HG03520 (cell line): ENCODE results near the gene LPAR1.

Experiments
- ATAC-seq: cut with Tn5 transposase; IDR thresholded peaks from one replicate; pipeline ENCODE4 v1.9.1; 2021; ENCODE audit warnings: mild to moderate bottlenecking, moderate library complexity; ENCODE audit not compliant: unreplicated experiment

The LPAR1 gene

GRCh38 chr9:111001526-111001925 lies 36.7 kb downstream of the LPAR1 start:
- no peak for ATAC-seq

- no peak for ATAC-seq
Observed at GRCh38 chr9:111000202-111000601, 38.1 kb downstream of the LPAR1 start.

GRCh38 chr9:110999379-110999778 lies 38.9 kb downstream of the LPAR1 start:
- ATAC-seq, result no peak

DNA sequence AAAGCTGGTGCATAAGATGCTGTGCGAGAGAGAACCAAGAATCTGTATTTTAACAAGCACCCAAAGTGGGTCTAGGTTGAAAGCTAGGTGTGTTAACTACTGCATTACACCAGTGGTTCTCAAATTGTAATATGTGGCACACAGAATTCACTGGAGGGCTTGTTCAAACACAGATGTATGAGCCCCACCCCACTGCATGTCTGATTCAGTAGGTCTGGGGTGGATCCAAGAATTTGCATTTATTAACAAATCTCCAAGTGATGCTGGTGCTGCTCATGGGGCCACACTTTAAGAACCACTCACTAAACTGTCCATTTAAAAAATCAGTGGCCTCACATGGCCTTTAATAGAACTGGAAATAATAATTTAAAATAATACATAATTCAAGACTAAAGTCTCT lies 40.4 kb downstream of the LPAR1 start:
- ATAC-seq, result no peak

- ATAC-seq, result no peak
Observed at GRCh38 chr9:110996436-110997220, 41.6 kb downstream of the LPAR1 start.

DNA sequence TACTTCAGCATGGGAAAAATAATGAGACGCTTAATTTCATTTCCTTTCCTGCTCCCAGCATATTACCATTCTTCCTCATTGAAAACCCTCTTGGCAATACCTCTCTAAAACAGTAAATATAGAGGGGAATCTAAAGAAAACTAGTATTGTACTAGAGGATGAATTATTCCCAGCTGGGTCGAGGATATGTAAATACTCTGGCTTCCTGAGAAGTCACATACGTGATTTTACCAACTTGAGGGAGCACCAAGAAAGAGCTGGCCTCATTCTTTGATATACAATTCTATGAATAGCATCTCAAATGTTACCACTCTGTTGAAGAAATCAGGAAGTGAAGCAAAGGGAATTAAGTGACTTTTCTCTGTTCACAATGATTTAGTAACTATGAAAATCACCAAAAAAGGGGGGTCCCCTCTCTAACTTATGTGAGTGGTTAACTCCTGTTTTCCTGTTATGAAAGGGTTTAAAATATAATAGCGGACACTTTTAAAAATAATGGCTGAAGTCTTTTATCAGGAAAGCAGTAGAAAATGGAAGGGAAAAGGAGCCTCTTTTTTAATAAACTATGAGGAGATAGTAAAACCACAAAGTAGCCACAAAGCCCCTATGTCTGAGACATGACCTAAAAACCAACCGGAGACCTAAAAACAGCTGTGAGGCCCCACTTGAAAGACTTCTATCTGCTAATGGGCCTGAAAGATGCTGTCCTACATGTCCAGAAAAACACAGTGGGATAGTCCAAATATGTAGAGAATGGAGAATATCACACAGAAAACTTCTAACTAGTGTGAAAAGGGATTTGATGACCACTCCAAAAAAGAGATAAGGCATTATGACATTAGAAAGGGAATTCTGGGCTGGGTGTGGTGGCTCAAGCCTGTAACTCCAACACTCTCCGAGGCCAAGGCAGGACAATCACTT lies 42.6 kb downstream of the LPAR1 start:
- no peak for ATAC-seq

DNA sequence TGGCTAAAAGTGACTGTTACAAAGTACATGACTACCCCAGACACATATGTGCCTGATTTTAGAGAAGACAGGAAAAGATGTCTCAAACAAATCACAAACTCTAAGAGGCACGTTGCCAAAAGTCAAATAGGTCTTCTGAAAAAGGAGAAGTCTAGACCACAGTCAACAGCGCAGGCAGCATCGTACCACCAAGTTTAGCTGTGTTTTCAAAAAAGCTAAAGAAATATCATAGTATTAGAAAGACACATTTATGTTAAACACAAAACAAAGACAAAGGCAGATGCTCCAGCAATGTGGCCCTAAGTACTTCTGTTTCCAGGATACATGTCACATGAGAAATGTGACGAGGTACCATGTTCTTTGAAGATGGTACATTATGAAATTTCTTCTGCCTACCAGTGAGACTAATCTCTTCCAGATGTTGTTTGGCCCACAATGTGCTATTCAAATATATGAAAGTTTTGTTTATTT lies 43.5 kb downstream of the LPAR1 start:
- no peak for ATAC-seq

- no peak for ATAC-seq
Observed at GRCh38 chr9:110990481-110990880, 47.8 kb downstream of the LPAR1 start.

GRCh38 chr9:110986529-110986928 lies 51.7 kb downstream of the LPAR1 start:
- ATAC-seq, result no peak

- ATAC-seq, result no peak
Observed at GRCh38 chr9:110984890-110985437, 53.3 kb downstream of the LPAR1 start.

GRCh38 chr9:110980261-110980660 lies 58.0 kb downstream of the LPAR1 start:
- ATAC-seq, result no peak

DNA sequence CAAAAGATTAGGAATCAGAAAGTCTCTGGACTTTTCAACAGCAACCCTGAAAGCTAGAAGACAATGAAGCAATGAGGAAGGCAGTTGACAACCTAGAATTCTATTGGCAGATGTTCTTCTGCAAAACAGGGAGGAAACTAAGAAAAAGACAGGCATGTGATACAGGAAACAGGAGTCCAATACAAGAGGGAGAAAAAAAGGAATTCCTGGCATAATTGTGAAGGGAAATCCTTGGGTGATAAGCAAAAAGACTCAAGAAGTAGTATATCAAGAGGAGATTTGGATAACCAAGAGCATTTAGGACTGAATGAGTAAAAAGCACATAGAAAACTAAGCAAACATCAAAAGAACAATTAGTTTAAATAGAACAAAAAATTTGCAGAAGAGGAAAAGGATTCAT lies 58.6 kb downstream of the LPAR1 start:
- no peak for ATAC-seq

DNA sequence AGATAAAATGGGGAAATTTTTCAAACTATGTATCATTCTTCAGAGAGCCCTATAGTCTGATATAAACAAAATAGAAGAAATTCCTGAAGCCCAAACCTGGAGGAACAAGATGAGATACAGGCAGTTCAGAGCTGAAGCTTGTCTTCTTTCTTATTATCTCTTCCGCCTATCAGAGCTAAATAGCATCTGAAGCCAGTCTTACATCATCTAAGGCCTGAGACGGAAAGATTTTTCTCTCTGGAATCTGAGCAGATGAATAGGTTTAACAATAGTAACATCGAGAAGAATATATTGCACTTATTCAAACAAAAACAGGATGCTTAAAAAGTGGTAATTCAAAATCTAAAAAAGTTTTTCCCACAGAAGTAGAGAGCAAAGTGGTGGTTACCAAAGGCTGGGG lies 59.8 kb downstream of the LPAR1 start:
- ATAC-seq, result no peak

DNA sequence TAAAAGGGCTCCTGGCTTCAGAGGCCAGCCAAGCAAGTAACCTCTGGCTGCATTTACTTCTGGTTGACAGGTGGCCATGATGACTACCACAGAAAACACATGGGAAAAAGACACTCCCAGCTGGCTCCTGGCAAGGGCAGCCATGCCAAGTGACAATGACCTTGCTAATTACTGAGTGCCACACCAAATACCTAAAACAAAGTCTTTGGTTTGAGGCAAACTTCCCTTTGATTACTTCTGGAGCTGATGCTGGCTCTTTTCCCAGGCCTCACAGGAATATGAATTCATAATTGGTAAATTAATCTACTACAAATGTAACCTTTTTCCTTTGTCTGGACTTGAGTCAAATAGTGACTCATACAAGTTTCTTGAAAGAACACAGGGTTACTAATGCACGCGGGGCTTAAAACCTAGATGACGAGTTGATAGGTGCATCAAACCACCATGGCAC lies 61.0 kb downstream of the LPAR1 start:
- no peak for ATAC-seq

GRCh38 chr9:110975969-110976368 lies 62.3 kb downstream of the LPAR1 start:
- no peak for ATAC-seq

GRCh38 chr9:110975278-110975677 lies 63.0 kb downstream of the LPAR1 start:
- no peak for ATAC-seq

DNA sequence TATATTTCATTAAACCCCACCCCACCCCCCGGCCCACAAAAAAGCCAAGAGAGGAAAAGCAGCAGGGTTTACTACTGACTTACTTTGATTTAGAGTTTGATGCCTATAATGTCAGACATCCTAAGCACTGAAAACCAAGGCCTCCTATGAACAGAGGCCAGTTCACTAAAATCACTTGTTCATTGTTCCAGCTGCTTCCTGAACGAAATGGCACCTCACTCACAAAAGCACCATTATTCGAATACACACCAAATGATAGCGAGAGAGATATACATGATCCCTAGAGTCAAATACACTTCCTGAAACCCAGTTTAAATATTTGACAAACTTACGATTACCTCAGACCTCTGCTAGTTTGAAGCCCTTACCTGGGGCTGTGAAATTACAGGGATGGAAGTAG lies 66.6 kb downstream of the LPAR1 start:
- no peak for ATAC-seq

DNA sequence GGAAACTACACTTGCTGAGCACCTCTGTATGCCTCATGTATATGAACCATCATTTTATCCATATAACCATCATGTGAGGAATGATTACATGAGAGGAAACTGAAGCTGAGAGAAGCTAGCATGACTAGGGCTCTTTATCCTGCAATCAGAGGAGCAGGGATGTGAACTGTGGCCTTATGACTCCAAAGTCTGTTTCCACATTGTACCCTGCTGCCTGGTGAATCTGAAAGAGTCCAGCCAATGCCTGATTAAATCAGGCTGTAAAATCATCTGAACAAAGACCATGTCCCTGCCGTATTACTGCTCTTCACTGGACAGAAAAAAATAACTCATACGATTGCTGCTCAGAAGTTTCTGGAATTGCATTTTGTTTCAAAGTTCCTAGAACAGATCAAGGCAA lies 67.0 kb downstream of the LPAR1 start:
- no peak for ATAC-seq

DNA sequence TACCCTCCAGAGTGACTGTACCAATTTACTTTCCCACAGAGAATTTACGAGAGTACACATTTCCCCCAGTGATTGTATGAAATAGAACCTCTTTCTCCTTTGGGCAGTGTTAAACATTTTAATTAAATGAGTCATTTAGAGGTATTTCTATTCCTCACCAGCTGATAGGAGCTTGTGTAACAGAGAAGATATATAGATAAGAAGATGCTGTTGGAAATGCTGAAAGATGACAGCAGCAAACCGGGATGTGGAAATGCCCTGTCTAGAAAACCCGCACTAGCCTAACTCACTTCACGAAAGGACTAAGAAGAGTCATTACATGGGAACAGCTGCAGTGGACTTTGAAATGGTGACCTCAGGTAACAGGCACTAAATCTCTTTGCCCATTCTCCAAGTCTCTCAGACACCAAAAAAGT lies 68.3 kb downstream of the LPAR1 start:
- no peak for ATAC-seq

DNA sequence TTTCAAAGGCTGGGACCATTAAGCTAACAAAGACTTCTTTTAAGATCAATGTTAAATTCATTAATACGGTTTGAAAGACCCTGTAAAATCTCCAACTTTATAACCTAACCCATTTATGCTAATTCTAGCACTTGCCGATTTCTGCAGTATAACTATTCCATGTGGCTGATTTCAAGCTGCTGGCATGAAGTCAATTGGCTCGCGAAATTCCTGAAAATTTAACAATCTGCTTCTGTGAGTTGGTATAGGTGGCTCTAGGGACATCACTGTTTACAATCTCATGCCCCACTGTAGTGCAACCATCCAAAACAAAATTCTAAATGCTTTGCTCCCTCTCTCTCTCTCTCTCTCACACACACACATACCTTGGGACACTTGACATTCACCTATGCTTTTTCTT lies 70.2 kb downstream of the LPAR1 start:
- ATAC-seq, result no peak

- ATAC-seq, result no peak
Observed at GRCh38 chr9:110967196-110967595, 71.1 kb downstream of the LPAR1 start.

DNA sequence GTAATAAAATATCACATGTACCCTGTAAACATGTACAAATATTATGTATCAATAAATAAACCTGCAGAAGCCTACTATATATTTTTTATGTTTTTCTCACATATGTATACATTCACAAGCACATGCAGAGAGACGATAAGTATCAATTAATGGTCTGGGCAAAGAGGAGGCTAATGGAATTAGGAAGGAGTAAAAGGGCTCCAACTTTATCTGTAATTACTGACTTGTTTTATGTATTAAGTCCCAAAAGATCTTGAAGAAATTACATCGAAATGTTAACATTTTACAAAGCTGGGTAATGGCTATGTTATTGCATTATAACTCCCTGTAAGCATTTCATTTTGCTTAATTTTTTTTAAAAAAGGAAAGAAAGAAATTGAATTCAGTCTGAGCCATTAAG lies 78.0 kb downstream of the LPAR1 start:
- no peak for ATAC-seq
